ENCODE data around the gene HOXB13. TPM values are rescaled to one million over a fixed set of nuclear protein-coding genes. Genes with fewer than 3 reads are reported as not detected.

The HOXB13 gene
- total and polyA plus RNA-seq, 2 experiments from 2014 or later, result not detected

- TF ChIP-seq ZNF462 (CRISPR knock-in tag; IDR thresholded peaks at IDR 0.05) (no peak), REST (IDR thresholded peaks at IDR 0.05; ENCODE audit: unreplicated experiment) (no peak)
These were observed 12.0 kb upstream of the HOXB13 start (continued) for GRCh38 chr17:48740537-48740936.

- H3K36me3 Mint-ChIP-seq (ENCODE audit: low read depth), result no peaks in the 10 kb centered on the region
- peaks cover 5% of the 10 kb centered on the region; the same call in 2 of the 3 replicates for H3K4me1 Mint-ChIP-seq
- Histone ChIP-seq H4K20me1 (replicated peaks; ENCODE audit: insufficient read depth) (peaks cover 55% of the 10 kb centered on the region), H3K9me2 (ENCODE audit: insufficient read depth) (no peaks in the 10 kb centered on the region), H3K4me3 (no peak overlapping the region), H3K27ac (ENCODE audit: low read depth) (no peak overlapping the region), H3F3A (replicated peaks; ENCODE audit: low read depth) (peaks cover 10% of the 10 kb centered on the region), H3K4me1 (ENCODE audit: insufficient read depth) (peaks cover 9% of the 10 kb centered on the region; the same call in 1 of the 2 replicates), H2AFZ (no peak overlapping the region), H3K27me3 (ENCODE audit: insufficient read depth) (peaks cover 100% of the 10 kb centered on the region), H3K79me2 (replicated peaks; ENCODE audit: insufficient read depth) (no peaks in the 10 kb centered on the region), H3K36me3 (ENCODE audit: insufficient read depth) (no peaks in the 10 kb centered on the region), H3K4me2 (peak overlapping the region; percentile 55; the same call in 1 of the 2 replicates)
- peaks cover 100% of the 10 kb centered on the region for H3K27me3 Mint-ChIP-seq (ENCODE audit: insufficient read depth, low read depth, poor library complexity)
- H3K9me3 Mint-ChIP-seq, result peaks cover 3% of the 10 kb centered on the region; the same call in 1 of the 3 replicates
- DNase-seq (ENCODE audit: low spot score) (peak; percentile 69), ATAC-seq (peak; percentile 71)
- no peak overlapping the region for H3K4me3 Mint-ChIP-seq
- no peak overlapping the region for H3K27ac Mint-ChIP-seq
- TF ChIP-seq JUNB (IDR thresholded peaks at IDR 0.05; ENCODE audit: unreplicated experiment) (no peak), CREB1 (CRISPR knock-in tag; IDR thresholded peaks at IDR 0.05; ENCODE audit: low read depth) (no peak), ZNF114 (CRISPR knock-in tag; IDR thresholded peaks at IDR 0.05) (no peak), REST (IDR thresholded peaks at IDR 0.05; ENCODE audit: unreplicated experiment) (no peak), ETS1 (IDR thresholded peaks at IDR 0.05) (no peak), NANOG (IDR thresholded peaks at IDR 0.05; ENCODE audit: borderline replicate concordance) (peak; percentile 30; the same call in 1 of the 2 replicates), EZH2 (IDR thresholded peaks at IDR 0.05; ENCODE audit: low read depth, unreplicated experiment) (peak; percentile 98)
These were observed 10.4 kb upstream of the HOXB13 start for GRCh38 chr17:48738803-48739526.

All from GM23338 (cell line).